Muscle layer of duodenum (tissue), 2 donors: ENCODE results near the gene ACOX3.

Experiments
- H3K27ac ChIP-seq: one replicate; pipeline ENCODE4 v1.7.0; 2013; ENCODE audit warnings: mild to moderate bottlenecking, low read length
- H3K27me3 ChIP-seq: one replicate; pipeline ENCODE4 v1.7.0; 2013; ENCODE audit warnings: low read depth, mild to moderate bottlenecking, control low read depth, low read length
- H3K36me3 ChIP-seq, 2 donors: one replicate each; pipeline ENCODE4 v1.7.0; 2013; ENCODE audit warnings: low read length in 2 of 2, control low read depth in 1 of 2, mild to moderate bottlenecking in 1 of 2; ENCODE audit not compliant: insufficient read depth in 2 of 2, control insufficient read depth in 1 of 2
- H3K4me1 ChIP-seq, 2 donors: one replicate each; pipeline ENCODE4 v1.7.0; 2013; ENCODE audit warnings: low read length in 2 of 2, mild to moderate bottlenecking in 2 of 2, control low read depth in 1 of 2, moderate library complexity in 1 of 2; ENCODE audit not compliant: insufficient read depth in 2 of 2, control insufficient read depth in 1 of 2
- H3K4me3 ChIP-seq, 2 donors: one replicate each; pipeline ENCODE4 v1.7.0; 2013; ENCODE audit warnings: low read length in 2 of 2, low read depth in 1 of 2, mild to moderate bottlenecking in 1 of 2
- H3K9me3 ChIP-seq, 2 donors: one replicate each; pipeline ENCODE4 v1.7.0; 2013; ENCODE audit warnings: low read length in 2 of 2, control low read depth in 1 of 2, mild to moderate bottlenecking in 1 of 2; ENCODE audit not compliant: control insufficient read depth in 1 of 2
- donor health status: healthy.

ACOX3 gene

GRCh38 chr4:8369426-8370105 lies 71.0 kb downstream of the ACOX3 start:
- Histone ChIP-seq H3K4me3 (no peak overlapping the region), H3K4me1 (no peaks in the 10 kb centered on the region), H3K9me3 (no peaks in the 10 kb centered on the region), H3K36me3 (peaks cover 21 to 42% of the 10 kb centered on the region in 2 donors), H3K27ac (no peak overlapping the region), H3K27me3 (no peaks in the 10 kb centered on the region)

- H3K27ac ChIP-seq = no peak overlapping the region
- H3K4me3 ChIP-seq = no peak overlapping the region
- H3K4me1 ChIP-seq = no peaks in the 10 kb centered on the region
- no peaks in the 10 kb centered on the region for H3K27me3 ChIP-seq
- peaks cover 25 to 40% of the 10 kb centered on the region in 2 donors for H3K36me3 ChIP-seq
- H3K9me3 ChIP-seq = no peaks in the 10 kb centered on the region
These were observed 71.5 kb downstream of the ACOX3 start for GRCh38 chr4:8368998-8369397.

DNA sequence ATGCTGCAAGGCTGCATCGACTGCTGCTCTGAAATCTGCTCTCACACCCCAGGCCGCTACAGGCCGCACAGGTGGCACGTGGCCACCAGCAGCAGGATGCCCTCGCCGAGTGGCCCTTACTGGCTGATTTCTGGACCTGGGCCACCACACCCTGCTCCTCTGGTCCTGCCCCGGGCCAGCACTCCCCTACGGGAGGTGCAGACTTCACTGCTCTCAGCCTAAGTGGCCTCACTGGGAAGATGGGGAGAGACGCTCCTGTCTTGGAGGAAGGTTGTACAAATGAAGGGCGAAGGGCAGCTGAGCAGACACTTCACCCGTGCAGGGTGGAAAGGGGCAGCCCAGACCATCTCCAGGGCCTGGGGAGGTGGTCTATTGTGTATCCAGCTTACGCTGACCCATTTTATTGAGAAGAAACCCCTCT lies 72.5 kb downstream of the ACOX3 start:
- Histone ChIP-seq H3K27ac (no peak overlapping the region), H3K36me3 (peaks cover 25 to 34% of the 10 kb centered on the region in 2 donors), H3K27me3 (no peaks in the 10 kb centered on the region), H3K4me3 (no peak overlapping the region), H3K9me3 (no peaks in the 10 kb centered on the region), H3K4me1 (no peaks in the 10 kb centered on the region)

GRCh38 chr4:8366601-8367000 lies 73.9 kb downstream of the ACOX3 start:
- H3K9me3 ChIP-seq = no peaks in the 10 kb centered on the region
- no peaks in the 10 kb centered on the region for H3K4me1 ChIP-seq
- no peaks in the 10 kb centered on the region for H3K27me3 ChIP-seq
- H3K4me3 ChIP-seq = no peak overlapping the region
- peaks cover 22 to 25% of the 10 kb centered on the region in 2 donors for H3K36me3 ChIP-seq
- H3K27ac ChIP-seq = no peak overlapping the region

- no peak overlapping the region for H3K4me3 ChIP-seq
- peaks cover 21 to 25% of the 10 kb centered on the region in 2 donors for H3K36me3 ChIP-seq
- no peaks in the 10 kb centered on the region for H3K9me3 ChIP-seq
- H3K4me1 ChIP-seq = no peaks in the 10 kb centered on the region
- H3K27ac ChIP-seq = no peak overlapping the region
- H3K27me3 ChIP-seq = no peaks in the 10 kb centered on the region
These were observed 74.6 kb downstream of the ACOX3 start for GRCh38 chr4:8365951-8366350.

GRCh38 chr4:8365353-8365752 lies 75.2 kb downstream of the ACOX3 start:
- Histone ChIP-seq H3K36me3 (peaks cover 21 to 25% of the 10 kb centered on the region in 2 donors), H3K4me1 (no peaks in the 10 kb centered on the region), H3K27ac (no peak overlapping the region)

DNA sequence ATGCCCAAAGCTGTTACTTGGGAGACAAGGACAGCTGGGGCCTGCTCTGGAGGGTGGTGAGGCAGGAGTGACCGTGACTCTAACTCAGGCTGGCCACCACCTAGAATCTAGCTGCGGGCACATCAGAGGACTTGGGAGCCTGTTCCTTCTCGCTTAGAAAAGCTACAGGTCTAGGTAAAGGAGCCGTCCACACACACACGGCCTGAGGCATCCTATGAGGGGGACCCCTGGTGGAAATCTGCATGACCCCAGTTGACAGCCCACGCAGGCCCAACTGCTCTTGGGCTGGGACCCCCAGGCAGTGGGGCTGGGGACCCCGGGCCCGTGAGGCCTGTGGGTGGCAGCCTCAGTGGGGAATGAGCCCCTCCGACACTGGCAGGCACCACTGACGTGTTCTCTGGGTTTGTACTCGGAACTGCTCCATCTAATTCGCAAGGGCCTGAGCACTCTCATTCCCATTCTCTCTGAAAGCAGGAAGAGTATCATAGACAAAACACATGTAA lies 75.6 kb downstream of the ACOX3 start:
- Histone ChIP-seq H3K4me3 (no peak overlapping the region), H3K4me1 (no peaks in the 10 kb centered on the region), H3K36me3 (peaks cover 21 to 25% of the 10 kb centered on the region in 2 donors), H3K9me3 (no peaks in the 10 kb centered on the region), H3K27ac (no peak overlapping the region), H3K27me3 (no peaks in the 10 kb centered on the region)

More at GRCh38 chr4:8365353-8365752, 75.2 kb downstream of the ACOX3 start:
- H3K9me3 ChIP-seq = no peaks in the 10 kb centered on the region
- H3K4me3 ChIP-seq = no peak overlapping the region
- no peaks in the 10 kb centered on the region for H3K27me3 ChIP-seq

- no peak overlapping the region for H3K27ac ChIP-seq
- H3K9me3 ChIP-seq = no peaks in the 10 kb centered on the region
- H3K4me1 ChIP-seq = no peaks in the 10 kb centered on the region
- no peak overlapping the region for H3K4me3 ChIP-seq
- peaks cover 21 to 25% of the 10 kb centered on the region in 2 donors for H3K36me3 ChIP-seq
- H3K27me3 ChIP-seq = no peaks in the 10 kb centered on the region
These were observed 76.4 kb downstream of the ACOX3 start for GRCh38 chr4:8364141-8364540.

GRCh38 chr4:8362483-8362882 lies 78.0 kb downstream of the ACOX3 start:
- Histone ChIP-seq H3K27ac (no peak overlapping the region), H3K9me3 (no peaks in the 10 kb centered on the region), H3K4me3 (no peak overlapping the region), H3K27me3 (no peaks in the 10 kb centered on the region), H3K36me3 (peaks cover 21 to 25% of the 10 kb centered on the region in 2 donors), H3K4me1 (peaks cover 0 to 4% of the 10 kb centered on the region in 2 donors)

DNA sequence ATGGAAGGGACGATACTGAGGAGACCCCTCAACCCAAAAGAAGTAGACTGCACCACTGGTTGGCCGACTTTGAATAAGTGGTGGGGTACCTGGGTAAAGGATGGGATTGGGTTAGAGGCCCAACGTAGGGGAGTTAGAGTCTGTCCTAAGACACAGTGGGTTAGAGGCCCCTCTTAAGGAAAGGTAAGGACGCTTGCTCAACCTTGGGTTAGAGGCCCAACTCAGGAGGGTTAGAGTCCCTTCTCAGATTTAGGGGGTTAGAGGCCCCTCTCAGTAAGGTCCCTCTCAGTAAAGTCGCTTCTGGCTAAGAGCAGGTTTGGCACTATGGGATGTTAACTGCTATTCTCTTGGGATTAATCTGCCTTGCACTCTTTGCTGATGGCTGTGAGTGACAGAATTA lies 81.3 kb downstream of the ACOX3 start:
- peaks cover 0 to 10% of the 10 kb centered on the region in 2 donors for H3K4me1 ChIP-seq
- peaks cover 0 to 1% of the 10 kb centered on the region in 2 donors for H3K36me3 ChIP-seq
- H3K27ac ChIP-seq = no peak overlapping the region
- no peak overlapping the region for H3K4me3 ChIP-seq
- H3K27me3 ChIP-seq = no peaks in the 10 kb centered on the region
- H3K9me3 ChIP-seq = no peaks in the 10 kb centered on the region

- Histone ChIP-seq H3K9me3 (no peaks in the 10 kb centered on the region), H3K4me3 (no peak overlapping the region), H3K4me1 (peaks cover 0 to 21% of the 10 kb centered on the region in 2 donors), H3K36me3 (no peaks in the 10 kb centered on the region), H3K27me3 (no peaks in the 10 kb centered on the region), H3K27ac (no peak overlapping the region)
These were observed 83.7 kb downstream of the ACOX3 start for GRCh38 chr4:8356856-8357255.
